Measurements from ENCODE around the gene TBC1D17.

TBC1D17 gene

GRCh38 chr19:49910179-49910578, 32.7 kb downstream of the TBC1D17 start:
- no peaks in the 10 kb centered on the region for H3K27me3 ChIP-seq (ENCODE audit: insufficient read depth, poor library complexity, severe bottlenecking)
- peaks cover 49% of the 10 kb centered on the region for H3K36me3 ChIP-seq (ENCODE audit: low read depth)
- H3K4me3 ChIP-seq (ENCODE audit: severe bottlenecking): no peak overlapping the region
- no peaks in the 10 kb centered on the region for H3K9me3 ChIP-seq (ENCODE audit: severe bottlenecking)
- H3K27ac ChIP-seq (ENCODE audit: poor library complexity, severe bottlenecking): no peak overlapping the region
- no peak for ATAC-seq (ENCODE audit: low read depth)
- H3K4me1 ChIP-seq (ENCODE audit: insufficient read depth, poor library complexity, severe bottlenecking): no peaks in the 10 kb centered on the region
- TF ChIP-seq, protein P1, sequence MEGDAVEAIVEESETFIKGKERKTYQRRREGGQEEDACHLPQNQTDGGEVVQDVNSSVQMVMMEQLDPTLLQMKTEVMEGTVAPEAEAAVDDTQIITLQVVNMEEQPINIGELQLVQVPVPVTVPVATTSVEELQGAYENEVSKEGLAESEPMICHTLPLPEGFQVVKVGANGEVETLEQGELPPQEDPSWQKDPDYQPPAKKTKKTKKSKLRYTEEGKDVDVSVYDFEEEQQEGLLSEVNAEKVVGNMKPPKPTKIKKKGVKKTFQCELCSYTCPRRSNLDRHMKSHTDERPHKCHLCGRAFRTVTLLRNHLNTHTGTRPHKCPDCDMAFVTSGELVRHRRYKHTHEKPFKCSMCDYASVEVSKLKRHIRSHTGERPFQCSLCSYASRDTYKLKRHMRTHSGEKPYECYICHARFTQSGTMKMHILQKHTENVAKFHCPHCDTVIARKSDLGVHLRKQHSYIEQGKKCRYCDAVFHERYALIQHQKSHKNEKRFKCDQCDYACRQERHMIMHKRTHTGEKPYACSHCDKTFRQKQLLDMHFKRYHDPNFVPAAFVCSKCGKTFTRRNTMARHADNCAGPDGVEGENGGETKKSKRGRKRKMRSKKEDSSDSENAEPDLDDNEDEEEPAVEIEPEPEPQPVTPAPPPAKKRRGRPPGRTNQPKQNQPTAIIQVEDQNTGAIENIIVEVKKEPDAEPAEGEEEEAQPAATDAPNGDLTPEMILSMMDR (IDR thresholded peaks at IDR 0.05; ENCODE audit: poor library complexity, severe bottlenecking): no peak
- DNase-seq (ENCODE audit: low spot score): no peak

GRCh38 chr19:49911381-49912145, 34.1 kb downstream of the TBC1D17 start:
- H3K27me3 ChIP-seq (ENCODE audit: insufficient read depth, poor library complexity, severe bottlenecking): no peaks in the 10 kb centered on the region
- no peaks in the 10 kb centered on the region for H3K9me3 ChIP-seq (ENCODE audit: severe bottlenecking)
- no peak for DNase-seq (ENCODE audit: low spot score)
- peaks cover 56% of the 10 kb centered on the region for H3K36me3 ChIP-seq (ENCODE audit: low read depth)
- TF ChIP-seq, protein P1 (IDR thresholded peaks at IDR 0.05; ENCODE audit: poor library complexity, severe bottlenecking): no peak
- ATAC-seq (ENCODE audit: low read depth): no peak
- H3K27ac ChIP-seq (ENCODE audit: poor library complexity, severe bottlenecking): no peak overlapping the region
- H3K4me3 ChIP-seq (ENCODE audit: severe bottlenecking): no peak overlapping the region
- no peaks in the 10 kb centered on the region for H3K4me1 ChIP-seq (ENCODE audit: insufficient read depth, poor library complexity, severe bottlenecking)

GRCh38 chr19:49912965-49913685, 35.6 kb downstream of the TBC1D17 start:
- Histone ChIP-seq H3K27me3 (ENCODE audit: insufficient read depth, poor library complexity, severe bottlenecking) (no peaks in the 10 kb centered on the region), H3K36me3 (ENCODE audit: low read depth) (peaks cover 58% of the 10 kb centered on the region), H3K27ac (ENCODE audit: poor library complexity, severe bottlenecking) (no peak overlapping the region), H3K4me1 (ENCODE audit: insufficient read depth, poor library complexity, severe bottlenecking) (no peaks in the 10 kb centered on the region), H3K9me3 (ENCODE audit: severe bottlenecking) (no peaks in the 10 kb centered on the region), H3K4me3 (ENCODE audit: severe bottlenecking) (no peak overlapping the region)
- no peak for ATAC-seq (ENCODE audit: low read depth)
- no peak for DNase-seq (ENCODE audit: low spot score)
- TF ChIP-seq, protein P1 (IDR thresholded peaks at IDR 0.05; ENCODE audit: poor library complexity, severe bottlenecking): no peak

- H3K4me3 ChIP-seq (ENCODE audit: severe bottlenecking): no peak overlapping the region
- H3K27ac ChIP-seq (ENCODE audit: poor library complexity, severe bottlenecking): no peak overlapping the region
- DNase-seq (ENCODE audit: low spot score): no peak
- peaks cover 55% of the 10 kb centered on the region for H3K36me3 ChIP-seq (ENCODE audit: low read depth)
- H3K9me3 ChIP-seq (ENCODE audit: severe bottlenecking): no peaks in the 10 kb centered on the region
- ATAC-seq (ENCODE audit: low read depth): no peak
- H3K27me3 ChIP-seq (ENCODE audit: insufficient read depth, poor library complexity, severe bottlenecking): no peaks in the 10 kb centered on the region
- H3K4me1 ChIP-seq (ENCODE audit: insufficient read depth, poor library complexity, severe bottlenecking): no peaks in the 10 kb centered on the region
- TF ChIP-seq, protein P1 (IDR thresholded peaks at IDR 0.05; ENCODE audit: poor library complexity, severe bottlenecking): no peak
These were observed 36.2 kb downstream of the TBC1D17 start for GRCh38 chr19:49913720-49914119.

DNA sequence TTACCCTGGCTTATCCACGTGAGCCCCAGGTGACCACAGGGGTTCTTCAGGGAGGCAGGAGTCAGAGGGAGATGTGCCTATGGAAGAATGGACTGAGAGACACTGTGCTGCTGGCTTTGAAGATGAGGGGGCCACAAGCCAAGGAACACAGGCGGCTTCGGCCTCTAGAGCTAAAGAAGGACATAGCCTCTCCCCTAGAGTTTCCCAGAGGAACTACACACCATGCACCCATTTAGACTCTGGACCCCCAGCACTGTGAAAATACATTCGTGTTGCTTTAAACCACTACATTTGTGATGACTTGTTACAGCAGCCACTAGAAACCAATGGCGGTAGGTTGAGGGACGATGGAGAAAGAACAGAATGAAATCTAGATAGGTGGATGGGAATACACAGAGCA, 37.8 kb downstream of the TBC1D17 start:
- H3K36me3 ChIP-seq (ENCODE audit: low read depth): peaks cover 47% of the 10 kb centered on the region

More for the DNA sequence above, 37.8 kb downstream of the TBC1D17 start:
- ATAC-seq (ENCODE audit: low read depth) (no peak), DNase-seq (ENCODE audit: low spot score) (no peak)
- Histone ChIP-seq H3K4me1 (ENCODE audit: insufficient read depth, poor library complexity, severe bottlenecking) (no peaks in the 10 kb centered on the region), H3K27me3 (ENCODE audit: insufficient read depth, poor library complexity, severe bottlenecking) (no peaks in the 10 kb centered on the region), H3K4me3 (ENCODE audit: severe bottlenecking) (no peak overlapping the region), H3K9me3 (ENCODE audit: severe bottlenecking) (no peaks in the 10 kb centered on the region), H3K27ac (ENCODE audit: poor library complexity, severe bottlenecking) (no peak overlapping the region)
- TF ChIP-seq, protein P1 (IDR thresholded peaks at IDR 0.05; ENCODE audit: poor library complexity, severe bottlenecking): no peak
